NCI-H2029 treated with DMSO at 0.1 percent for 48 hours (cell line): ENCODE measurements around the gene DR1.
"Not testable (repeated sequence)": the region's sequence is repeated elsewhere in the genome, so short reads cannot be mapped to it uniquely, and the experiment has no call there.

ENCODE experiments used
- DNase-seq: peaks from one replicate; lab custom pipeline; 2025; lab: John Stamatoyannopoulos, UW

DR1 gene

DNA sequence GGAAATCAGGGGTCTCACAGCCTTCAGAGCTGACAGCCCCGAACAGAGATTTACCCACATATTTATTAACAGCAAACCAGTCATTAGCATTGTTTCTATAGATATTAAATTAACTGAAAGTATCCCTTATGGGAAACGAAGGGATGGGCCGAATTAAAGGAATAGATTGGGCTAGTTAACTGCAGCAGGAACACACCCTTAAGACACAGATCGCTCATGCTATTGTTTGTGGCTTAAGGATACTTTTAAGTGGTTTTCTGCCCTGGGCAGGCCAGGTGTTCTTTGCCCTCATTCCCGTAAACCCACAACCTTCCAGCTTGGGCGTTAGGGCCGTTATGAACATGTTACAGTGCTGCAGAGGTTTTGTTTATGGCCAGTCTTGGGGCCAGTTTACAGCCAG is 40.6 kb downstream of the DR1 start:
- not testable (repeated sequence) for DNase-seq

DNA sequence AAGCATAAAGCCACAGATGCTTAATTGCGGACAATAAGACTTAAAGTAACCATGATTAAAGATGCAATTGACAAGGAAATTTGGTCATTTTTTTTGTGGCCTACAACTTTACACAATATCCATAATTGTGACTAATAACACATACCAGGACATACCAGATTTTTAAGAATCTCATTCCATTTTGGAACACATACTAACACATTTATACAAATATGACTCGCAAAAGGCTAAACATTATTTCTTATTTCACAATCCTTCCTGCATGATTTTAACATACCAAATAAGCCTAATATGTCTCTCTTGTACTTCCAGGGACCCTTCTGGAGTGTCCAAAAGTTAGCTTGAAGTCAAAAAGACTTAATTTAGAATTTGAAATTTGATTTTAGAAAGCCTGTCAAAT is 48.8 kb downstream of the DR1 start:
- no peak for DNase-seq

DNA sequence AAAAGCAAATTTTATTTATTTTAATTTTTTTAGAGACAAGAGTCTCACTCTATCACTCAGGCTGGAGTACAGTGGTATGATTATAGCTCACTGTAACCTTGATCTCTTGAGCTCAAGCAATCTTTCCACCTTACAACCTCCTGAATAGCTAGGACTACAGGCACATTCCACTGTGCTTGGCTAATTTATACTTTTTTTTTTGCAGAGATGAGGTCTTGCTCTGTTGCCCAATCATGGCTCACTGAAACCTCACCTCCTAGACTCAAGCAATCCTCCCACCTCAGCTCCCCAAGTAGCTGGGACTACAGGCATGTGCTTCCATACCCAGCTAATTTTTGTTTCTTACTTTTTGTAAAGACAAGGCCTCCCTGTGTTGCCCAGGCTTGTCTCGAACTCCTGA is 49.5 kb downstream of the DR1 start:
- no peak for DNase-seq

DNA sequence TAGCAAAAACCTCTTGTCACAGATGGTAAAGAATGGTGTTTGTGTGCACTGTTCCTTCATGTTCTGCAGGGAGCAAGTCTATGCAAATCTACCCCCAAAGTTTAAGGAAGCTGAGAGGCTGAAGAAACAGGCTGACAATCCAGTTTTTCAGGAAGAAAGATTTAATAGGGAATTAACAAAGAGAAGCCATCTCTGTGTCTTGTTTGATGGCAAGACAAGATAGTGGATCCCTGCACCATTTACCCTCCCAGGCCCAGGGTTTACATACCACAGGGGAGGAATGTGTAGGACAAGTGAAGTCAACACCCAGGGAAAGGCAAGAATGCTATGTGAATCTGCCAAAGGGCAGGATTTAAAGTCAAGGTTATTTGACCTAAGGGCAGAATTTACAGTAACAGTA is 54.1 kb downstream of the DR1 start:
- DNase-seq, result no peak

GRCh38 chr1:93408203-93408602 is 62.5 kb downstream of the DR1 start:
- no peak for DNase-seq

DNA sequence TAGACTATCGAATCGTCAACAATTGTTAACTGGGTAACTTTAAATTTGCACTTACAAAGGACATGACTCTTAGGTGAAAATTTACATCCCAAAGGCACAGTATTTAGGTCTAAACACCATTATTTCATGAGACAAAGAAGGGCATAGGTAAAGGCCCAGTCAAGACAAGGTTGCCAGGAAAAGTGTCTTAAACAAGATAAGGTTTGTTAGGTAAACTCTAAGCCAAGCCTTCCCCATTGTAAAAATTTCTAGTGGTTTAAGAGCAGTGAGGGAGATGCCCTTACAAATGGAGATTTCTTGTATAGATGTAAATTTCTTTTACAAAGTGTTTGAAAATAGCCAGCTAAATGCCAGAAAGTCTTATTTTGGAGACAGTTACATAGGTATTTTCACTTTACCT is 65.3 kb downstream of the DR1 start:
- DNase-seq, result no peak

GRCh38 chr1:93414749-93415148 is 69.0 kb downstream of the DR1 start:
- DNase-seq, result no peak

GRCh38 chr1:93415296-93415695 is 69.6 kb downstream of the DR1 start:
- no peak for DNase-seq

DNA sequence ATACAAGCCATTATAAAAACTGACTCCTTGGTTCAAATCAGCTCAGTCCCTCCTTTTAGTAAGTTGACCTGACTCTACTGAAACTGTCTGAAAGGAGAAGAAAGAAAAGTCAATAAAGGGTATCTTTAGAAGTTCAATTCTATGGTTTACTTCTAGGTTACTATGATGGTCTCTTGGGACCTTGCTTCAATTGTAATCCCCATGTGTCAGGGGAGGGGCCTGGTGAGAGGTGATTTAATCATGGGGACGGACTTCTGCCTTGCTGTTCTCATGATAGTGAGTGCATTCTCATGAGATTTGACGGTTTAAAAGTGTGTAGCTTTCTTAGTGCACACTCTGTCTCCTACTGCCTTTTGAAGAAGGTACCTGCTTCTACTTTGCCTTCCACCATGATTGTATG is 70.5 kb downstream of the DR1 start:
- no peak for DNase-seq
